Trophoblast cell (in vitro differentiated cells and primary cell): ENCODE data around the gene MYL3.

Experiments used
- DNase-seq, 2 donors: peaks; one replicate each; pipeline ENCODE4 v3.0.0-alpha.2; 2016
- H2AFZ ChIP-seq: 2 replicates; pipeline ENCODE4 v1.6.1; 2013; ENCODE audit warnings: low read length, moderate library complexity, mild to moderate bottlenecking; ENCODE audit not compliant: insufficient read depth, poor library complexity
- H2AK5ac ChIP-seq: 2 replicates; pipeline ENCODE4 v1.6.1; 2013; ENCODE audit warnings: mild to moderate bottlenecking, low read length
- H2BK120ac ChIP-seq: 2 replicates; pipeline ENCODE4 v1.6.1; 2013; ENCODE audit warnings: low read length, mild to moderate bottlenecking, moderate library complexity; ENCODE audit not compliant: insufficient read depth, poor library complexity
- H2BK12ac ChIP-seq: 2 replicates; pipeline ENCODE4 v1.6.1; 2013; ENCODE audit warnings: mild to moderate bottlenecking, low read length, moderate library complexity
- H2BK5ac ChIP-seq: 2 replicates; pipeline ENCODE4 v1.6.1; 2013; ENCODE audit warnings: low read length, low read depth, moderate library complexity, mild to moderate bottlenecking; ENCODE audit not compliant: poor library complexity
- H3K14ac ChIP-seq: 2 replicates; pipeline ENCODE4 v1.6.1; 2013; ENCODE audit warnings: mild to moderate bottlenecking, low read length
- H3K18ac ChIP-seq: 2 replicates; pipeline ENCODE4 v1.6.1; 2013; ENCODE audit warnings: mild to moderate bottlenecking, low read length
- H3K23ac ChIP-seq: 2 replicates; pipeline ENCODE4 v1.6.1; 2013; ENCODE audit warnings: low read length
- H3K27ac ChIP-seq: 2 replicates; pipeline ENCODE4 v1.5.1; 2013; ENCODE audit warnings: low read depth, mild to moderate bottlenecking, inconsistent platforms, low read length, moderate library complexity
- H3K27me3 ChIP-seq: 2 replicates; pipeline ENCODE4 v1.6.1; 2013; ENCODE audit warnings: inconsistent platforms, mild to moderate bottlenecking, low read length, moderate library complexity; ENCODE audit not compliant: insufficient read depth
- H3K36me3 ChIP-seq, 2 experiments: 1 replicate in 1 of 2; 2 replicates in 1 of 2; pipeline ENCODE4 v1.6.1; 2013; ENCODE audit warnings: low read length in 2 of 2, mild to moderate bottlenecking in 2 of 2, moderate library complexity in 1 of 2; ENCODE audit not compliant: insufficient read depth in 2 of 2, control insufficient read depth in 1 of 2
- H3K4ac ChIP-seq: 2 replicates; pipeline ENCODE4 v1.6.1; 2013; ENCODE audit warnings: low read depth, mild to moderate bottlenecking, low read length, moderate library complexity
- H3K4me1 ChIP-seq, 2 experiments: 1 replicate in 1 of 2; 2 replicates in 1 of 2; pipeline ENCODE4 v1.6.1; 2013; ENCODE audit warnings: low read length in 2 of 2, mild to moderate bottlenecking in 2 of 2, moderate library complexity in 1 of 2; ENCODE audit not compliant: insufficient read depth in 2 of 2, control insufficient read depth in 1 of 2
- H3K4me2 ChIP-seq: 2 replicates; pipeline ENCODE4 v1.6.1; 2013; ENCODE audit warnings: inconsistent platforms, mild to moderate bottlenecking, low read length, moderate library complexity
- H3K4me3 ChIP-seq: 2 replicates; pipeline ENCODE4 v1.5.1; 2013; ENCODE audit warnings: mild to moderate bottlenecking, low read depth, low read length, inconsistent platforms
- H3K79me1 ChIP-seq: one replicate; pipeline ENCODE4 v1.6.1; 2013; ENCODE audit warnings: low read length
- H3K79me2 ChIP-seq: 2 replicates; pipeline ENCODE4 v1.6.1; 2013; ENCODE audit warnings: low read length, mild to moderate bottlenecking; ENCODE audit not compliant: control insufficient read depth, insufficient read depth, poor library complexity
- H3K9ac ChIP-seq: 2 replicates; pipeline ENCODE4 v1.6.1; 2013; ENCODE audit warnings: mild to moderate bottlenecking, low read length
- H3K9me3 ChIP-seq: 2 replicates; pipeline ENCODE4 v1.6.1; 2013; ENCODE audit warnings: low read depth, mild to moderate bottlenecking, control low read depth, inconsistent platforms, low read length; ENCODE audit not compliant: insufficient read depth
- H4K12ac ChIP-seq: 2 replicates; pipeline ENCODE4 v1.6.1; 2013; ENCODE audit warnings: low read depth, mild to moderate bottlenecking, low read length, moderate library complexity
- H4K8ac ChIP-seq: 2 replicates; pipeline ENCODE4 v1.6.1; 2013; ENCODE audit warnings: low read depth, mild to moderate bottlenecking, low read length, moderate library complexity
- H4K91ac ChIP-seq: one replicate; pipeline ENCODE4 v1.6.1; 2013; ENCODE audit warnings: low read depth, mild to moderate bottlenecking, low read length, moderate library complexity
- WGBS: extraction: QIAGEN DNeasy Blood & Tissue Kit; methylation state at CpG from one replicate; pipeline ENCODE4 v1.1.7; 2013; ENCODE audit warnings: missing lambda C conversion rate; ENCODE audit not compliant: insufficient read length, insufficient coverage; ENCODE audit errors: extremely low coverage; 5-methylcytosine and 5-hydroxymethylcytosine counted together

MYL3 gene

DNA sequence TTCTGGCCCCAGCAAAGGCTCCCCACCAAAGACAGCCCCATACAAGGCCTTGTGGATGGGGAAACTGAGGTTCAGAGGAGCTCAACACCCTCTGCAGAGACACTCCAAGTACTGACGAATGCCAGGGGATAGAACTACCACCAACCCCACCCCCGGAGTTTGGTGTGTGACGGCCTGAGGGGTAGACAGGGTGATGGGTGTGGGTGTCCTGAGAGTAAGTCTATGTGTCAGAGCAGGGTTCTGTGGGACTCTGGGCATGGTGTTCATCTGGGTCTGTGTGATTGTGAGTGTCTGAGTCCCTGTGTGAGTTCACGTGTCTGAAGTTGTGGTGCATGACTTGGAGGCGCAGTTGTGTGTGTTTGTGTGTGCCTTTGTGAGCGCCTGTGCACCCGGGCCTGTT lies 21.7 kb upstream of the MYL3 start:
- H3K4ac ChIP-seq: no peak overlapping the region
- H2BK120ac ChIP-seq: no peak overlapping the region
- H4K12ac ChIP-seq: no peak overlapping the region
- DNase-seq: no peak
- H3K27ac ChIP-seq: no peak overlapping the region
- no peak overlapping the region for H3K18ac ChIP-seq
- no peak overlapping the region for H3K9ac ChIP-seq
- H3K79me1 ChIP-seq: peaks cover 5% of the 10 kb centered on the region
- no CpG with 5 or more reads among the region's 7 CpGs for WGBS
- H3K9me3 ChIP-seq: peaks cover 3% of the 10 kb centered on the region
- no peak overlapping the region for H3K23ac ChIP-seq
- H4K91ac ChIP-seq: no peak overlapping the region
- H4K8ac ChIP-seq: no peak overlapping the region
- H3K4me3 ChIP-seq: no peak overlapping the region
- peaks cover 13% of the 10 kb centered on the region for H3K27me3 ChIP-seq
- H2BK5ac ChIP-seq: no peak overlapping the region
- H2BK12ac ChIP-seq: no peak overlapping the region
- peaks cover 2% of the 10 kb centered on the region for H3K79me2 ChIP-seq
- H3K36me3 ChIP-seq: no peaks in the 10 kb centered on the region
- H2AK5ac ChIP-seq: no peak overlapping the region
- no peak overlapping the region for H2AFZ ChIP-seq
- H3K4me1 ChIP-seq: peaks cover 6 to 20% of the 10 kb centered on the region in 2 experiments
- no peak overlapping the region for H3K14ac ChIP-seq
- H3K4me2 ChIP-seq: peak overlapping the region; percentile 74

DNA sequence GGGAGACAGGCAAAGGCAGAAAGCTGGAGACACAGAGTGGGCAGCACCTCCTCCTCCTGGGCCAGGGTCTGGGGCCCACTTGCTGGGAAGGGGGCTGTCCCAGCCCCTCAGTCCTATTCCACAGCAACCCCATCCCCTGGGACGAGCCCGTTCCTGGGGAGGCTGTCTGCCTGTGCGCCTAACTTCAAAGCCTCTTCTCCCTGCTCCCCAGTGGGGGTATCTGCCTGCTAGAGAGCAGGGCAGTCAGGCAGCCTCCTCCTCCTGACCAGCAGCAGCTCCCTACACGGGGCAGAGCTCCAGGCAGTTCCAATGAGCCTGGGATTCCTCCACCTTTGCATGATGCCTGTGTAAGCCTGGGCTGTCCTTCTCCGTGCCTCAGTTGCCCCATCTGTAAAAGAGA lies 21.2 kb upstream of the MYL3 start:
- H3K79me2 ChIP-seq: peaks cover 2% of the 10 kb centered on the region
- no peak overlapping the region for H3K27ac ChIP-seq
- no peak overlapping the region for H4K91ac ChIP-seq
- H3K9ac ChIP-seq: no peak overlapping the region
- H3K4ac ChIP-seq: no peak overlapping the region
- peaks cover 3% of the 10 kb centered on the region for H3K9me3 ChIP-seq
- no peak overlapping the region for H2BK5ac ChIP-seq
- H3K4me3 ChIP-seq: no peak overlapping the region
- no peak overlapping the region for H2BK120ac ChIP-seq
- no peak overlapping the region for H2BK12ac ChIP-seq
- peak overlapping the region; percentile 74 for H3K4me2 ChIP-seq
- no peak overlapping the region for H4K8ac ChIP-seq
- H3K4me1 ChIP-seq: peaks cover 6 to 21% of the 10 kb centered on the region in 2 experiments
- no CpG with 5 or more reads among the region's 5 CpGs for WGBS
- peaks cover 5% of the 10 kb centered on the region for H3K79me1 ChIP-seq
- DNase-seq: no peak
- H2AFZ ChIP-seq: no peak overlapping the region
- no peaks in the 10 kb centered on the region for H3K36me3 ChIP-seq
- H3K18ac ChIP-seq: no peak overlapping the region
- no peak overlapping the region for H3K23ac ChIP-seq
- H3K27me3 ChIP-seq: peaks cover 13% of the 10 kb centered on the region
- no peak overlapping the region for H3K14ac ChIP-seq
- H4K12ac ChIP-seq: no peak overlapping the region
- H2AK5ac ChIP-seq: no peak overlapping the region

- peaks cover 11 to 23% of the 10 kb centered on the region in 2 experiments for H3K4me1 ChIP-seq
- WGBS: no CpG with 5 or more reads among the region's 4 CpGs
- peaks cover 3% of the 10 kb centered on the region for H3K9me3 ChIP-seq
- peaks cover 2% of the 10 kb centered on the region for H3K79me2 ChIP-seq
- peak overlapping the region; percentile 69 for H3K4me3 ChIP-seq
- DNase-seq: no peak
- H2BK12ac ChIP-seq: no peak overlapping the region
- H4K91ac ChIP-seq: no peak overlapping the region
- no peak overlapping the region for H3K4ac ChIP-seq
- H2BK120ac ChIP-seq: no peak overlapping the region
- peaks cover 5% of the 10 kb centered on the region for H3K79me1 ChIP-seq
- H4K8ac ChIP-seq: no peak overlapping the region
- no peak overlapping the region for H2BK5ac ChIP-seq
- no peak overlapping the region for H2AK5ac ChIP-seq
- peak overlapping the region; percentile 74 for H3K4me2 ChIP-seq
- H3K27me3 ChIP-seq: peaks cover 13% of the 10 kb centered on the region
- no peak overlapping the region for H3K23ac ChIP-seq
- H4K12ac ChIP-seq: no peak overlapping the region
- no peak overlapping the region for H3K27ac ChIP-seq
- H3K9ac ChIP-seq: no peak overlapping the region
- H3K36me3 ChIP-seq: no peaks in the 10 kb centered on the region
- H3K18ac ChIP-seq: peak overlapping the region; percentile 77
- peak overlapping the region; percentile 66 for H3K14ac ChIP-seq
- H2AFZ ChIP-seq: no peak overlapping the region
These were observed 20.6 kb upstream of the MYL3 start for GRCh38 chr3:46883830-46884185.

- Histone ChIP-seq H4K8ac (no peak overlapping the region), H3K36me3 (no peaks in the 10 kb centered on the region), H3K14ac (peak overlapping the region; percentile 66), H3K9me3 (peaks cover 3% of the 10 kb centered on the region), H3K18ac (peak overlapping the region; percentile 77), H3K4me1 (peaks cover 16 to 29% of the 10 kb centered on the region in 2 experiments), H4K91ac (peak overlapping the region; percentile 71), H3K9ac (no peak overlapping the region), H3K79me2 (peaks cover 2% of the 10 kb centered on the region), H3K23ac (no peak overlapping the region), H3K4me3 (peak overlapping the region; percentile 69), H2BK5ac (no peak overlapping the region), H3K4me2 (peak overlapping the region; percentile 74), H3K79me1 (peaks cover 5% of the 10 kb centered on the region), H3K27ac (no peak overlapping the region), H2AK5ac (no peak overlapping the region), H2BK12ac (no peak overlapping the region), H2AFZ (peak overlapping the region; percentile 45), H2BK120ac (no peak overlapping the region), H4K12ac (peak overlapping the region; percentile 59), H3K4ac (peak overlapping the region; percentile 33), H3K27me3 (peaks cover 13% of the 10 kb centered on the region)
- peak in 1 of 2 donors; percentile 40 for DNase-seq
- WGBS: no CpG with 5 or more reads among the region's 78 CpGs
These were observed 20.0 kb upstream of the MYL3 start for GRCh38 chr3:46883054-46883829.
